GM23248 (cell line): ENCODE data around the gene OMP.

Experiments used
- EZH2 ChIP-seq: fragments of 200-600 bp; sonication (generic); IDR thresholded peaks from 2 replicates; pipeline ENCODE4 v1.6.1; 2018; ENCODE audit warnings: antibody characterized with exemption, mild to moderate bottlenecking; ENCODE audit not compliant: insufficient read depth, poor library complexity, severe bottlenecking
- EZH2phosphoT487 ChIP-seq: fragments of 200-600 bp; sonication (generic); IDR thresholded peaks from 2 replicates; pipeline ENCODE4 v1.6.1; 2018; ENCODE audit warnings: antibody characterized with exemption, moderate library complexity, mild to moderate bottlenecking, low read depth; ENCODE audit not compliant: insufficient read depth

DNA sequence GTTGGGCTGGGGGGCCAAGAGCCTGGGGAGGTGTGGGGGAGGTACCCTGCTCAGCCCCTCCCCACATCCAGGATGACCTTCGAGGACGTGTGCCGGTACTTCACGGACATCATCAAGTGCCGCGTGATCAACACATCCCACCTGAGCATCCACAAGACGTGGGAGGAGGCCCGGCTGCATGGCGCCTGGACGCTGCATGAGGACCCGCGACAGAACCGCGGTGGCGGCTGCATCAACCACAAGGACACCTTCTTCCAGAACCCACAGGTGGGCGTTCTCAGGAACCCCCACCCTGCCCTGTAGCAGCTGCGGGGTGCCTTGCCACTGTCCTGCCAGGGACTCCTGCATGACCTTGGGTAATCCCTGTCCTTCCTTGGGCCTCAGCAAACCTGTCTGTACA is 15.4 kb downstream of the OMP start:
- TF ChIP-seq EZH2phosphoT487: no peak
- TF ChIP-seq EZH2: no peak
